GM12874 (cell line): ENCODE measurements around the gene IRF2BPL.

Source experiments
- CTCF ChIP-seq: IDR thresholded peaks from 2 replicates; pipeline ENCODE4 v1.5.1; 2011; ENCODE audit warnings: low read depth, mild to moderate bottlenecking, control low read depth, low read length, moderate library complexity; ENCODE audit not compliant: insufficient read depth

The IRF2BPL gene

GRCh38 chr14:77041881-77042545, 13.5 kb upstream of the IRF2BPL start:
- no peak for TF ChIP-seq CTCF

- TF ChIP-seq CTCF: no peak
Measured at GRCh38 chr14:77040741-77041653, 12.5 kb upstream of the IRF2BPL start.

DNA sequence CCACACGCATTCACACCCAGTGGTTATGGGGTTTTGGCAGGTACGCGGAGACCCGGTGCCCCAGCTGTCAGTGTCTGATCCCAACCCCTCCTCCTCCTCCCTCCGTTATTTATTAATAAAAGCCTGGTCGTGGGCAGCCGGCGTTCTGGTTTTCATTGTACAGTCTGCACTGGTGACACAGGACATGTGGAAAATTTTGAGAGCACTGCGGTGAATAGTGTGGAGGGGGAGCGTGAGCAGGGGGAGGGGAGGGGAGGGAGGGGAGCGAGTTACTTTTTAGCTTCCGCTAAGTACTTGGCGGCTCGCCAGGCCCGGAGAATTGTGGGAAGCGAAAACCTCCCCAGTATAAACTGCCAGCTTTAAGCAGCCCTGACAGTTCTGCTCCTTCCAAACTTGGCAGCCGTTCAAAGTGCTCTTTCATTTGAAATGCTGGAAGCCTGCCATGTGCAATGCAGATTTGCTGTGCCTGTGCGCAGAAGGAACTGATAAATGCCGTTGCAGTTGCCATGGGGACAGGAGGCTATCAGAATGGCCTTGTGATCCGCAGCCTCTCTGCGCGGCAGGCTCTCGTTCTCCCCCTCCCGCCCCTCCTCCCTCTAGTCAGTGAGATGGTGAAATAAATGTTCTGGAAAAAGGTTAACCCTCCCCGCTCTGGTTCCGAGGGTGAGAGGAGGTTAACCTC, 11.7 kb upstream of the IRF2BPL start:
- no peak for TF ChIP-seq CTCF

DNA sequence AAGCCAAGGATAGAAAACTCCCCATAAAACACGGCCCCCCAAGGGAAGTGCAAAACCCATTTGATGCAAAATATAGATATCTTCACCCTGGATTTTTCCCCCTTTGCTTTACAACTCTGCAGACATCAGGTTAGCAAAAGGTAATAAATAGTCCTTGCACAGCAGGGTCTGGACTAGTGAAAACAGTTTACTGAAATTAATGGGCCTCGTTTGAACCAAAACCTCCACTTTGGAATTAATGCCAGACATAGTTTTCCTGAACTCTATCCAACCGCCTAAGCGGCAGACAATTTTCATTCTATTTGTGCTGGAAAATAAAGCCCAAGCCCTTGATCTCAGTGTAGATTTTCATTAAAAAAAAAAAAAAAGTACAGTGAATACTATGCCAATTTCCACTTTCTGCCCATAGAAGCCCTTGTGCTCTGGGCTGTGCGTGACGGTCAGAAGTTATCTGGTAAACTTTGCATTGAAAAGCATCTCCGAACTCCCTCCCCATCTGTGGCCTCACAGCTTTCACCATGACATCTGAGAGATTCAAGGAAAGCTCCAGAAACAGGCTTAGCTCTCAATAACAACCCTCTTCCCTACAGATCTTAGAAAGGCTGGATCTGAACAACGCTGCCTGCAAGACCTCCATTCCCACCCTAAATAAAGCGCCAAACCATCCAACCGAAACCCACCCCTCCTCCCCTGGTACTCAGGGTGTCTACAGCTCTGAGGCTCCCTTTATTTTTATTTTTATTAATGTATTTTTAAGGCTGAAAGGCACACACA, 11.0 kb upstream of the IRF2BPL start:
- TF ChIP-seq CTCF: no peak

DNA sequence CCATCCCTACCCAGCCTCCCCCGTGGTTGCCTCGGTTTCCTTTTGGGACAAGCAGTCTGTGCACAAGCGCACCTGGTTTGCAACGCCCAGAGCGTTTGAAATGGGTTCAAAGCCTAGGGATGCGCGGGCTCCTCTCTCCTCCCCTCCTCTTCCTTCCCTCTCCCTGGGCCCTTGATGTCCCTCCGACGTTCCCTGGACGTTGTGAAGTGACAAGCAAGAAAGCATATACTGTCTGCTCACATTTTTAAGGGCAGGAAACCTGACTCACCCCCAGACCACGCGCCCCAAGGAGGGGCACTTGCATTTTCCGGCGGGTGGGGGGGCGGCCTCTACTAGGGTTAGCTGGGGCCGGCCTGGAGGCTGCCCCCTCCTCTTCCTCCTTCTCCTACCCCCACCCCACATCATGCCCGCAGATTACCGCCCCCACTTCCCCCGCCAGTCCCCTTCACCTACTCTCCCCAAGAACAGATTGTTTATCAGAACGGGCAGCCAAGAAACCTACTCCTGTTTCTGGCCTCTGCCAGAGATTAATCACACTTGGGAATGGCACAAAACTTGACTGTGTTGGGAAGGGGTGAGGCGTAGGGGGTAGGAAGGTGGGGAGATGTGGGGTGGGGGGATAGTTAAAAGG, 9.5 kb upstream of the IRF2BPL start:
- TF ChIP-seq CTCF: no peak

DNA sequence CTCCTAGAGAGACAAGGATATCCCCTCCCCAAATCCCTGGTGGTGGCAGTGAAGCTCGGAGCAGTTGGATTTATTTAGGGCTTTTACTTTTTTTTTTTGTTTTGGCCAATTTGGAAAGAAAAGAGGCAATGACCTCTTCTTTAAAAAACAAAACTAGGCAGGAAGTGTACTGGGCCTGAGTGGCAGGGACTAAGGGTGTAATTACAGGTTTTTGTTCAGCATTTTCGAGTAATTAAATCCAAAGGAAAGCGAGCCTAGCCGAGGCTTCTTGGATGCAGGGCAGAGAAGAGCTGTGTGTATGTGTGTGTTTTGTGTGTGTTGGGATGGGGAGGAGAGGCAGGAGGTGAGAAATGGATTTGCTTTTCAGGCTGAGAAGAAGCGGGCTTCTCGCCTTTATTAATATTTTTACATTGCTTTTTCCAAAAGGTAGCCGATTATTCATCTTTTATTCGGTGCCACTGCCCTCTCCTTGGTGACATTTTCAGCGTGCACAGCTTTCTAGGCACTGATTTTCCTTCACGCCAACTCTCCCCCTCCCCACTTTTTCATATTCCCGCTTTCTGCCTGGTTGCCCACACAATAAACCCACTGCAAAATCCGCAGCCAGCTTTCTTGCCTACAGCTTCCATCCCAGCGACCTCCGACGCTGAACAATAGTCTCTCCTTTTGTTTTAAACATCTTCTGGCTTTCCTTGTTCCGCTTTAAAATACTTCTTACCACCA, 8.9 kb upstream of the IRF2BPL start:
- TF ChIP-seq CTCF: no peak
